SU-DHL-6 (cell line): ENCODE results near the gene CCDC102A.

Experiments
- EZH2phosphoT487 ChIP-seq: fragments of 200-600 bp; sonication (generic), shearing (Covaris generic); conservative IDR thresholded peaks from 2 replicates; pipeline ENCODE4 v1.6.1; 2018; ENCODE audit warnings: mild to moderate bottlenecking, antibody characterized with exemption, low read length, moderate library complexity, mixed read lengths
- TF ChIP-seq, protein P1 (sequence below): fragments of 200-600 bp; sonication (generic); IDR thresholded peaks from one replicate; pipeline ENCODE4 v1.5.1; 2017; ENCODE audit warnings: antibody characterized with exemption, mild to moderate bottlenecking, low read length, moderate library complexity; ENCODE audit not compliant: insufficient read depth, poor library complexity, severe bottlenecking

DNA sequence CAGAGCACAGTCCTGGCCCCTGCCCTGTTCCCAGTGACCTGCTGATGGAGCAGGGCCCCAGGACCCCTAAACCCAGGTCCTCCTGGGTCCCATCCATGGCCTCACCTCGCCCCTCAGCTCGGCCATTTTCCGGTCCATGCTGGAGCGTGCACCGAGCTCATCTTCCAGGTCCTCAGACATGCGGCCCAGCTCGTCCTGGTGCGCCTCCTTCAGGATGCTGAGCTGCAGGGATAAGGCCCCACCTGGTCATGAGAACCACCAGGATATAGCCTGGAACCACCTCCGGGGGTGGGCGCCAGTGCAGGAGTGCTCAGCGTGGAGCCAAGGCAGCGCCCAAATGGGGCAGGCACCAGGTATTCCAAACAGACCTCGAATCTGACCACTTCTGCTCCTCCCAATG lies 17.9 kb downstream of the CCDC102A start:
- TF ChIP-seq, protein P1, sequence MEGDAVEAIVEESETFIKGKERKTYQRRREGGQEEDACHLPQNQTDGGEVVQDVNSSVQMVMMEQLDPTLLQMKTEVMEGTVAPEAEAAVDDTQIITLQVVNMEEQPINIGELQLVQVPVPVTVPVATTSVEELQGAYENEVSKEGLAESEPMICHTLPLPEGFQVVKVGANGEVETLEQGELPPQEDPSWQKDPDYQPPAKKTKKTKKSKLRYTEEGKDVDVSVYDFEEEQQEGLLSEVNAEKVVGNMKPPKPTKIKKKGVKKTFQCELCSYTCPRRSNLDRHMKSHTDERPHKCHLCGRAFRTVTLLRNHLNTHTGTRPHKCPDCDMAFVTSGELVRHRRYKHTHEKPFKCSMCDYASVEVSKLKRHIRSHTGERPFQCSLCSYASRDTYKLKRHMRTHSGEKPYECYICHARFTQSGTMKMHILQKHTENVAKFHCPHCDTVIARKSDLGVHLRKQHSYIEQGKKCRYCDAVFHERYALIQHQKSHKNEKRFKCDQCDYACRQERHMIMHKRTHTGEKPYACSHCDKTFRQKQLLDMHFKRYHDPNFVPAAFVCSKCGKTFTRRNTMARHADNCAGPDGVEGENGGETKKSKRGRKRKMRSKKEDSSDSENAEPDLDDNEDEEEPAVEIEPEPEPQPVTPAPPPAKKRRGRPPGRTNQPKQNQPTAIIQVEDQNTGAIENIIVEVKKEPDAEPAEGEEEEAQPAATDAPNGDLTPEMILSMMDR, result no peak
- no peak for TF ChIP-seq EZH2phosphoT487
